NCI-H460 (cell line): ENCODE measurements around the gene RBMS3. TPM values are rescaled to one million over a fixed set of nuclear protein-coding genes. Genes with fewer than 3 reads are reported as not detected.

ENCODE experiments used
- DNase-seq: peaks from one replicate; pipeline ENCODE4 v3.0.0-alpha.2; 2016; ENCODE audit warnings: low read depth; ENCODE audit errors: extremely low read depth
- total RNA-seq: library from RNA; depleted of rRNA; stranded (reverse); fragments of >200 nt; shearing (Covaris generic); gene quantifications from 2 replicates; pipeline ENCODE4 v1.2.3, GENCODE V29; 2014

RBMS3 gene
- total RNA-seq, 1 experiment from 2014 or later: 25.8 TPM

GRCh38 chr3:29697989-29698388, 417.1 kb downstream of the RBMS3 start:
- DNase-seq: no peak

- no peak for DNase-seq
Observed at GRCh38 chr3:29700256-29700655, 419.4 kb downstream of the RBMS3 start.

- no peak for DNase-seq
Observed at GRCh38 chr3:29701326-29701983, 420.6 kb downstream of the RBMS3 start.

- no peak for DNase-seq
Observed at GRCh38 chr3:29705906-29706844, 425.3 kb downstream of the RBMS3 start.

- no peak for DNase-seq
Observed at GRCh38 chr3:29708884-29709283, 428.0 kb downstream of the RBMS3 start.

GRCh38 chr3:29711255-29711771, 430.4 kb downstream of the RBMS3 start:
- no peak for DNase-seq

- no peak for DNase-seq
Observed at GRCh38 chr3:29716213-29716612, 435.3 kb downstream of the RBMS3 start.

- no peak for DNase-seq
Observed at GRCh38 chr3:29718661-29719065, 437.8 kb downstream of the RBMS3 start.

- no peak for DNase-seq
Observed at GRCh38 chr3:29720665-29721064, 439.8 kb downstream of the RBMS3 start.

- no peak for DNase-seq
Observed at GRCh38 chr3:29721789-29722188, 440.9 kb downstream of the RBMS3 start.

- no peak for DNase-seq
Observed at GRCh38 chr3:29731050-29731449, 450.2 kb downstream of the RBMS3 start.

DNA sequence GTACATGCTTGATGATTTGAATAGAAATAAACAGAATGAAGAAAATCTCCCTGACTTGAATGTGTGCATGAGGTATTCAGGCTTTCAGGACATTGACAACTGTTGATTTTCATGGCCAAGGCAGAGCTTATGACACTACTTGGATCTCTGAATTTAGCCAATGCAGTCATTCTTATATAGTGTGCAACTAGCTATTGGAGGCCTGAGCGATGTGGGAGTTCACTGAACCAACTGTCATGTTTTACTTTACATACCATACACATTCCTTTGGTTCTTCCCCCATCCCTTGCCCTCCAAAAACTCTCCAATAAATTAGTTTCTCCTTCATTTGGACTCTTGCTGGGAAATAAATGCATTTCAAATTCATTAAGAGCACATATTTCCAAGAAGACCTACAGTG, 460.4 kb downstream of the RBMS3 start:
- no peak for DNase-seq

GRCh38 chr3:29745232-29745870, 464.5 kb downstream of the RBMS3 start:
- DNase-seq: no peak

DNA sequence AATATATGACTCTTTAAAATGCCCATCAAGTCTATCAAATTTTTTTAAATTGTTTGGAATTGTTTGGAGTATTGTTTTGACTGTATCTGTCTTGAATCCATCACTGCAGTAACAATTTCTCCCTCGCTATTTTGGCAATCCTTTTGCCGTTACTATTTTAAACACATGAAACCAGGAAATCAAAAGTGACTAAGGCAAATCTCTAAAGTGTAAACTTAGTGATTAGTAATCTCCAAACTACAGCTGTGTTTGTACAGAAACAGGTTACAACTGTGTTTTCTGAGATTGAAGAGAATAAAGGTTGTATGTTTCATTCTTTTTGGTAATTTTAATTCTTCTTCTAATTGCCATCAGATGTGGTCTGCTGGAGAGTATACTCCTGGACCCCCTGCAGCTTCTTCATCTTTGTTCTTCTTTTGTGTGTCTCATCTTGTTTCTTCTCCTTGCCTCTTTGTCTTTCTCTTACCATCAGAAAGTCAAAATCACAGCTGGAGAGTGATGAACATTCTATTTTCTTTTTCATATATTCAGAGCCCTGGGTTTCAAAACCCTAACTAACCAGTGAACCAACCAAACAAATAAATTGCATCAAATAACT, 465.4 kb downstream of the RBMS3 start:
- no peak for DNase-seq

GRCh38 chr3:29747991-29748390, 467.1 kb downstream of the RBMS3 start:
- DNase-seq: no peak

DNA sequence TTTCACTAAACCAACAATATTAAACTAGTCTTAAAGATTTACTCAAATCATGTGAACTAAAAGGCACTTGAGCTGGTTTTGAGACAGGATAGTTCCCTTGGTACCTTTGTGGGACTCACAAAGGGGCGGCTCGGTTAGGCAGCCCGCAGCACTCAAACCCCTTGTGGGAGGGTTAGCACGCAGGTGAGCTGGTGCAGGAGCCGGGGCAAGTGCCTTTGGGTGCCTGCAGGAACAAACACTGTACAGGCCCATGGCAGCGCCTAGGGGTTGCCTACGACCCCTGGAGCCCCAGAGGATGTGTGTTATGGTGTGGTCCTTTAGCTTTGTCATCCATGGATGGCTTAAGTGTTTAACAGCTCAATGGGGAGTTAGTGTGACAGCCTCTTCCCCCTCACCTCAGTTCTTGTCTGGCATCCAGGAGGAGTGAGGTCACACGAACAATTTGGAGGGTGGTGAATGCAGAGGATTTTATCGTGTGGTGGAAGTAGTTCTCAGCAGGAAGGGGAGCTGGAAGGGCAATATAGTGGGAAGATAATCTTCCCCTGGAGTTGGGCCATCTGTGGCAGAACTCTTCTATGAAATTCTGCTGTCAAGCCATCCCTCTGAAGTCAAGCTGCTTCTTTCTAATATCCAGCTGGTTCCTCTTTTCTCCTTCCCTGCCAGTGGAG, 470.9 kb downstream of the RBMS3 start:
- no peak for DNase-seq

DNA sequence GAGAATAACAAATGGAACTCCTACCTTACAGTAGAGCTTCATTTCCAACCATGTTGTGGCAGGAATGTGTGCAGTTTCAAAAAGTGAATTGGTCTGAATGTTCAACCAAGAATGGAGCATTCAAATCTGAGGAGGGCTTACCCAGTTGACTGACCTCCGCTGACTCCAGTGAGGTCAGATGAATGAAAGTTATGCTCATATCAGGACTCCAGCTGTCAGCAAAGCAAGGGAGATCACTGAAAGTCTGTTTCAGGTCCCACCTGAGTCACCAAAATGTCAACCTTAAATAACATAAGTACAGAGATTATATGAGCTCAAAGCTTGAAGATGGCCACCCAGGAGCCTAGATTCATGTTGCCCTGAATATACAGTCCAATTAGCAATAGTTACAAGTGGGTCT, 473.5 kb downstream of the RBMS3 start:
- no peak for DNase-seq

- DNase-seq: no peak
Observed at GRCh38 chr3:29755416-29755815, 474.5 kb downstream of the RBMS3 start.

DNA sequence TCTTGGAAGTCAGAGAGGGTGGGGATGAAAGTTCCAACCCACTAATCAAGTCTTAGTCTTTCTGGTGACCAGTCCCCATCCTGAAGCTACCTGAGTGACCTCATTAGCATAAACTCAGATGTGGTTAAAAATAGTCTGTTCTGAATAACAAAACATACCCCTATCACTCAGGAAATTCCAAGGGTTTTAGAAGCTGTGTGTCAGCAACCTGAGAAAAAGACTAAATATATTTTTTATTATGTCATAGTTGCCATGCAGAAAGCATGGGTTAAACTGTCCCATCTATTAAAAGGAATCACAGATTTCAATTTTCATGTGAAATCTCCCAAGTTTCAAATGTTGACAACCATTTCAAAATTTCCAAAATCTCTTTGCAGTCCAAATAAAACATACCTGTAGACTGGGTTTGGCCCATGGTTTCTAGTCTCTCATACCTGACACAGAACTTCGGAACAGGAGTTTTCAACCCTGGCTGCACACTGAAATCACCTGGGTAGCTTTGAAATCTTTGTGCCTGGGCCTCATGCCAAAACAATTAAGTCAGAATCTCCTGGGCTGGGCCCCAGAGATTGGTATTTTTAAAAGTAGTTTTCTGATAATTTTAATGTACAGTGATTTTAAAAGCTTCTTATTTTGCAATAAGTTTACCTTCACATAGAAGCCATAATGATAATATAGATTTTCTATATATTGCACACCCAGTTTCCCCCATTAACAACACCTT, 476.3 kb downstream of the RBMS3 start:
- no peak for DNase-seq

DNA sequence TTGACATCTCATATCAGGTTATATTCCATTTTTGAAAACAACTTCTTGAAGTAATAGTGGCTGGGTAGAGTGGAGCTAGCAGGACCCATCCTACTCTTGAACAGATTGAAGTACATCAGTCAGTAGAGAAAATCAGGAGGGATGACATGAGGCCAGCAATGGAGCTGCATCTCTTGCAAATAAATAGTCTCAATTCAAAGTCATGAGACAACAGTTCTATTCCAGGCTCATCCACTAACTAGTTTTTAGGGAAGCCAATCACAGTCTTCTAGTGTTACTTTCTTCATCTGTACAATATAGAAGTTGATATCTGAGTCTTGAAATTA, 477.2 kb downstream of the RBMS3 start:
- no peak for DNase-seq
